ENCODE measurements around the gene ENPP1. TPM values are rescaled to one million over a fixed set of nuclear protein-coding genes. Genes with fewer than 3 reads are reported as not detected.

Gene ENPP1
- total and polyA plus RNA-seq, 2 donors (not counting 3 experiments of a cell fraction or from before 2014, with no cell fraction given) = 0.36 to 1.4 TPM

- H3K36me3 ChIP-seq (ENCODE audit: control insufficient read depth in 2 of 2, extremely low read depth in 1 of 2, insufficient read depth in 2 of 2, low read length in 2 of 2) = no peaks in the 10 kb centered on the region
- no peaks in the 10 kb centered on the region for H4K20me1 ChIP-seq (replicated peaks; ENCODE audit: control insufficient read depth, extremely low read depth, insufficient read depth, low read length)
- CTCF ChIA-PET = no interaction called here
- POLR2A ChIA-PET = no interaction called here
- no peak for TF ChIP-seq MAX (IDR thresholded peaks at IDR 0.05; ENCODE audit: insufficient read depth, insufficient read length)
- TF ChIP-seq POLR2A (IDR thresholded peaks at IDR 0.05; ENCODE audit: low read depth, low read length) = no peak
- no peak for TF ChIP-seq CTCF (IDR thresholded peaks at IDR 0.05; ENCODE audit: extremely low read depth in 1 of 2, insufficient read depth in 1 of 2, low read depth in 1 of 2, low read length in 2 of 2)
- no peaks in the 10 kb centered on the region for H3K4me1 ChIP-seq (ENCODE audit: control insufficient read depth, extremely low read depth, insufficient read depth, low read length)
- H3K4me3 ChIP-seq (replicated peaks in 1 of 3; ENCODE audit: insufficient read depth in 1 of 3, low read depth in 1 of 3, low read length in 3 of 3) = no peak overlapping the region
- H3K27ac ChIP-seq (ENCODE audit: insufficient read depth, low read depth, low read length) = no peak overlapping the region
- no peaks in the 10 kb centered on the region for H3K9me3 ChIP-seq (replicated peaks; ENCODE audit: control insufficient read depth, insufficient read depth, low read length)
- no peaks in the 10 kb centered on the region for H3K79me2 ChIP-seq (ENCODE audit: control insufficient read depth, insufficient read depth, low read length)
- DNase-seq (ENCODE audit: low read depth, low spot score) (no peak), FAIRE-seq (no peak)
- intact Hi-C loops (cut with micrococcal nuclease) (no loop called here), dilution Hi-C loops (cut with MboI; ENCODE audit: extremely low pct_ligation_motif_present, low sequenced_read_pairs) (no loop called here)
- H2AFZ ChIP-seq (ENCODE audit: low read depth, low read length) = no peak overlapping the region
- H3K27me3 ChIP-seq (ENCODE audit: control insufficient read depth in 2 of 2, insufficient read depth in 2 of 2, low read length in 2 of 2) = peaks cover 0 to 2% of the 10 kb centered on the region in 2 experiments
- H3K9ac ChIP-seq (replicated peaks; ENCODE audit: extremely low read depth, insufficient read depth, low read length) = no peak overlapping the region
- no peaks in the 10 kb centered on the region for H3K9me1 ChIP-seq (replicated peaks; ENCODE audit: control insufficient read depth, extremely low read depth, insufficient read depth, low read length)
- no peak overlapping the region for H3K4me2 ChIP-seq (ENCODE audit: insufficient read depth, low read length)
- BruUV-seq (replicated peaks) = no TSS peak
Measured at GRCh38 chr6:131776985-131777384, 30.8 kb upstream of the ENPP1 start.

GRCh38 chr6:131778169-131778568 lies 29.7 kb upstream of the ENPP1 start:
- no peak overlapping the region for H3K27ac ChIP-seq (ENCODE audit: insufficient read depth, low read depth, low read length)
- ChIA-PET POLR2A (no interaction called here), CTCF (no interaction called here)
- intact Hi-C loops (cut with micrococcal nuclease) = no loop called here
- no peaks in the 10 kb centered on the region for H3K9me3 ChIP-seq (replicated peaks; ENCODE audit: control insufficient read depth, insufficient read depth, low read length)
- H4K20me1 ChIP-seq (replicated peaks; ENCODE audit: control insufficient read depth, extremely low read depth, insufficient read depth, low read length) = no peaks in the 10 kb centered on the region
- no peak for DNase-seq (ENCODE audit: low read depth, low spot score)
- no peak overlapping the region for H2AFZ ChIP-seq (ENCODE audit: low read depth, low read length)
- TF ChIP-seq GATA2 (IDR thresholded peaks at IDR 0.05; ENCODE audit: insufficient read depth, insufficient read length, low read depth, low read length) = no peak
- no peak for TF ChIP-seq JUN (IDR thresholded peaks at IDR 0.05; ENCODE audit: borderline replicate concordance, insufficient read depth, insufficient read length, low read depth)
- TF ChIP-seq MAX (IDR thresholded peaks at IDR 0.05; ENCODE audit: insufficient read depth, insufficient read length) = no peak
- TF ChIP-seq MYC (IDR thresholded peaks at IDR 0.05; ENCODE audit: low read depth, low read length) = no peak
- TF ChIP-seq POLR2A (IDR thresholded peaks at IDR 0.05; ENCODE audit: low read depth, low read length) = no peak
- TF ChIP-seq EZH2 (IDR thresholded peaks at IDR 0.05; ENCODE audit: borderline replicate concordance, low read depth, low read length, severe bottlenecking) = no peak
- no peak for TF ChIP-seq CTCF (IDR thresholded peaks at IDR 0.05; ENCODE audit: extremely low read depth in 1 of 2, insufficient read depth in 1 of 2, low read depth in 1 of 2, low read length in 2 of 2)
- no peak for TF ChIP-seq POLR2AphosphoS5 (IDR thresholded peaks at IDR 0.05; ENCODE audit: insufficient read depth, low read depth, low read length)
- H3K9ac ChIP-seq (replicated peaks; ENCODE audit: extremely low read depth, insufficient read depth, low read length) = no peak overlapping the region
- no peaks in the 10 kb centered on the region for H3K36me3 ChIP-seq (ENCODE audit: control insufficient read depth in 2 of 2, extremely low read depth in 1 of 2, insufficient read depth in 2 of 2, low read length in 2 of 2)
- dilution Hi-C loops (cut with MboI; ENCODE audit: extremely low pct_ligation_motif_present, low sequenced_read_pairs) = no loop called here
- H3K4me2 ChIP-seq (ENCODE audit: insufficient read depth, low read length) = no peak overlapping the region
- H3K27me3 ChIP-seq (ENCODE audit: control insufficient read depth in 2 of 2, insufficient read depth in 2 of 2, low read length in 2 of 2) = peaks cover 0 to 2% of the 10 kb centered on the region in 2 experiments
- no peaks in the 10 kb centered on the region for H3K4me1 ChIP-seq (ENCODE audit: control insufficient read depth, extremely low read depth, insufficient read depth, low read length)
- BruUV-seq (replicated peaks) = no TSS peak
- no peaks in the 10 kb centered on the region for H3K9me1 ChIP-seq (replicated peaks; ENCODE audit: control insufficient read depth, extremely low read depth, insufficient read depth, low read length)
- H3K79me2 ChIP-seq (ENCODE audit: control insufficient read depth, insufficient read depth, low read length) = no peaks in the 10 kb centered on the region
- no peak for FAIRE-seq
- H3K4me3 ChIP-seq (replicated peaks in 1 of 3; ENCODE audit: insufficient read depth in 1 of 3, low read depth in 1 of 3, low read length in 3 of 3) = no peak overlapping the region
